Activated CD8-positive, alpha-beta memory T cell treated with anti-CD3 and anti-CD28 coated beads for 36 hours (primary cell): Measurements from ENCODE around the gene AP1AR. TPM values are rescaled to one million over a fixed set of nuclear protein-coding genes. Genes with fewer than 3 reads are reported as not detected.
"Not testable (repeated sequence)": the region's sequence is repeated elsewhere in the genome, so short reads cannot be mapped to it uniquely, and the experiment has no call there.

Experiments
- CTCF ChIA-PET: fragments of 350-600 bp; sonication (Branson Sonifier 250); formaldehyde crosslinking; loops from one replicate; lab custom pipeline; 2021; ENCODE audit warnings: antibody characterized with exemption; lab: Charles Lee
- POLR2A ChIA-PET: fragments of 350-600 bp; sonication (Branson Sonifier 250); formaldehyde crosslinking; loops from one replicate; lab custom pipeline; 2021; ENCODE audit warnings: antibody characterized with exemption; lab: Charles Lee
- total RNA-seq, 2 experiments: library from RNA; stranded (reverse); gene quantifications; one replicate each; pipeline ENCODE4 v1.2.3, GENCODE V29; 2021

Gene AP1AR
- total RNA-seq, 2 experiments from 2014 or later, result 21.7 to 24.5 TPM

DNA sequence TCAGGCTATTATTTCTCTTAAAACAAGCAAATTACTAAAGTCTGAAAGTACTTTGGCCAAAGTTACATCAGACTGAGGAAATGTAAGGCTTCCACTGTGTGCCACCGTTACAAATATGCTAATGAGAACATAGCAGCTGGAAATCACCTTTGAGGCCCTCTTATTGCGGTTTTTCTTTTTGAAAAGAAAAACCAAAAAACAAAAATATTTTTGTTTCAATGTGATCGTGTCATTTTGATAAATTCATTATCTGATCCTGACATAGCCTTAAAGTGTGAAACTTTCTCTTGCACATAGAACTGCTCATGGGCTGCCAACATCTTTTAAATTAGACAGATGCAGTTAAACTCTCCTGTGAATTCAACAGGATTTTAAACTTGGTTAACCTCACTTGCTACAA, 56.9 kb downstream of the AP1AR start:
- ChIA-PET POLR2A (interaction anchor here (4.6 kb wide), 1 partner anchor 14 kb away, joined by 37 read pairs; no protein-coding TSS in a partner anchor), CTCF (interaction anchor here (1.0 to 1.5 kb wide), 2 partner anchors 9 to 13 kb away, joined by 3 to 4 read pairs; no protein-coding TSS in a partner anchor)

DNA sequence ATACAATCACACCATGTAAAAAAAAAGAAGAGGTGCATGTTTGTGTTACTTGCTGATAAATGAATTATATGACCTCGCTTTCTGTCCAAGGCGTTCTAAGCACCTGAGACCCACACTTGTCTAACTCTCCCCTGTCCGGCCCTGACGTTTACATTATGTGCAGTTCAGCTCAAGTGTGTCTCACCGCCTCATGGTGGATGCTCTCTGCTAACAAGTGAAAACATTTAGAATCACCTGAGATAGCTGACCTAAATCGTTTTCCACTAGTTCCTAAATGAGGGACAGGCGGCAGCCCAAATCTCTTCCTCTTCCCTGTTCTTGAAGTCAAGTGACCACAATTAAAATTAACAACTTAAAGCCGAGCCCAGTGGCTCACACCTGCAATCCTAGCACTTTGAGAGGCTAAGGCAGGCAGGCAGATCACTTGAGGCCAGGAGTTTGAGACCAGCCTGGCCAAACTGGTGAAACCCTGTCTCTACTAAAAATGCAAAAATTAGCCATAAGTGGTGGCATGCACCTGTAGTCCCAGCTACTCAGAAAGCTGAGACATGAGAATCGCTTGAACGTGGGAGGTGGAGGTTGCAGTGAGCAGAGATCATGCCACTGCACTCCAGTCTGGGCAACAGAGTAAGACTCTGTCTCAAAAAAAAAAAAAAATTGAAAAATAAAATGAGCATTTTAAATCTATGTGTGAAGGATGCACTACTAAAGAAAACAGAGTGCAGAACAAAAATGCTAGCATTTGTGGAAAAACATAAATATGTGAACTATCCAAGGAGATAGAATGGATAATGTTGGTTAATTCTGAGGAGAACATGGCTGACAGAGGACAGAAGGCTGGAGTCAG, 58.0 kb downstream of the AP1AR start:
- ChIA-PET POLR2A (interaction anchor here (0.6 to 1.1 kb wide), 3 partner anchors 10 to 57 kb away, joined by 3 to 6 read pairs (median 4); no protein-coding TSS in a partner anchor), CTCF (interaction anchor here (1.0 kb wide), 1 partner anchor 230 kb away, joined by 3 read pairs; no protein-coding TSS in a partner anchor)

DNA sequence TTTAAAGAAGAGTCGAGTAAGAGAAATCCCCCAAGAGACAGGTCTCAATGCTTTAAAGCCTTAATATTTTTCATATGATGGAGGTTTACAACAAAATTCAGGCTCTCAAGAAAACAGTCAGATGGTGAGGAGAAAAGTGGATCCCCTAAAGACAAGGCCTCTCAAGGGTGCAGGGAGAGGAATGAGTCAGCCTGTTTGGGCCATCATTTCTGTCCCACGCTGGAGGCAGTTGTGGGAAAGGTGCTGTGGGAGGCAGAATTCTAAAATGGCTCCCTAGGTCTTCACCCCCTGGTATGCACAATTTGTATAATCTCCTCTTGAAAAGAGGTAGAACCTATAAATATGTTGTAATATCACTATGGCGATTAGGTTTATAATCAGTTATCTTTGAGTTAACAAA, 58.8 kb downstream of the AP1AR start:
- POLR2A ChIA-PET, result interaction anchor here (1.1 kb wide), 1 partner anchor 17 kb away, joined by 3 read pairs; no protein-coding TSS in a partner anchor
- CTCF ChIA-PET, result no interaction called here

- CTCF ChIA-PET, result no interaction called here
- POLR2A ChIA-PET, result interaction anchor here (0.5 to 1.0 kb wide), 2 partner anchors 11 to 24 kb away, joined by 3 to 4 read pairs; partner anchors contain the start of gene TIFA
Observed at GRCh38 chr4:112296949-112297880, 65.6 kb downstream of the AP1AR start, which contains the start of gene ALPK1. Gene ALPK1, plus strand, starts transcription at chr4:112297369.

- ChIA-PET POLR2A (no interaction called here), CTCF (interaction anchor here (1.2 kb wide), 1 partner anchor 23 kb away, joined by 3 read pairs; no protein-coding TSS in a partner anchor)
Observed at GRCh38 chr4:112299721-112300120, 68.1 kb downstream of the AP1AR start.

DNA sequence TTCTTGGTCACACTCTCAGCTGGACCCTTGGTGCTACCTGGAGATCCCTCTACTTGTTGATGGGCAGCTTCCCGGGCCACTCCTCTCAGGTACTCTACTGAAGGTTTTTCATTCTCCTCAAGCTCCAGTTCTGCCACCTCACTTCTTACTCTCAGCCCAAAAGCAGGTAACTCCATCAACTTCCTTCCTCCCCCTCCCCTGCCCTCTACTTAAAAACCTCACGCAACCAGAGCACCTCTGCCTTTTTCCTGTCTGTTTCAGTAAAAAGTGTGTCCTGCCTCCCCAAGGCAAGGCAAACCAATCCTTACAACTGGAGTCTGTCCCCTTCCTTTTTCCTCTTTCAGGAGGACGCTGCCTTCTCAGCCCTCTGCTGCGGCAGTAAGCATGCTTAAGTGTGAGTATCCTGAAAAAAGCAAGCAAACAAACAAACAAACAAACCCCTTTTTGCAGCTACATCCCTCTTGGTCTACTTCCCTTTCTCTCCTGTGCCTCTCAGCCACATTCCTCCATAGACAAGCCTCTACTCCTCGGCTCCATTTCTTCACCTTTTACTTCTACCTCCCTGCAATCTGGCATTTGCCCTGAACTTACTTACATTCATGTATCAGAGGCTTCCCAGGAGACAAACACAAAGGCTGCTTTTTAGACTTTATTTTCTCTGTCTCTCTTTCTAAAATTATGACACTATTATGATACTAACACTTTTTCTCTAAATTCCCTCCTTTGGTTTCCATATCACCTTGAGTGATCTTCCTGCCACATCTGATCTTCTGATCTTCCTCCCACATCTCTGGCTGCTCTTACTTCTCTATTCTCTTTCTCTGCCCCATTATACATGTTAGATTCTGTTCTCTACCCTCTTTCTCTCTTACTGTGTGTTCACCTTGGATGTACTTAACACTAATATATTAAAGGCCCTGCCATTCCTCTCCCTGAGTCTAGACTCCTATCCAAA, 71.0 kb downstream of the AP1AR start:
- POLR2A ChIA-PET, result no interaction called here
- CTCF ChIA-PET, result interaction anchor here (1.0 kb wide), 1 partner anchor 14 kb away, joined by 3 read pairs; no protein-coding TSS in a partner anchor

DNA sequence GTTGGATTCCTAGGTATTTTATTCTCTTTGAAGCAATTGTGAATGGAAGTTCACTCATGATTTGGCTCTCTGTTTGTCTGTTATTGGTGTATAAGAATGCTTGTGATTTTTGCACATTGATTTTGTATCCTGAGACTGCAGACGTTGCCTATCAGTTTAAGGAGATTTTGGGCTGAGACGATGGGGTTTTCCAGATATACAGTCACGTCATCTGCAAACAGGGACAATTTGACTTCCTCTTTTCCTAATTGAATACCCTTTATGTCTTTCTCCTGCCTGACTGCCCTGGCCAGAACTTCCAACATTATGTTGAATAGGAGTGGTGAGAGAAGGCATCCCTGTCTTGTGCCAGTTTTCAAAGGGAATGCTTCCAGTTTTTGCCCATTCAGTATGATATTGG, 73.9 kb downstream of the AP1AR start:
- CTCF ChIA-PET, POLR2A ChIA-PET: not testable (repeated sequence)

- POLR2A ChIA-PET, CTCF ChIA-PET: not testable (repeated sequence)
Observed at GRCh38 chr4:112309263-112309791, 77.7 kb downstream of the AP1AR start.

DNA sequence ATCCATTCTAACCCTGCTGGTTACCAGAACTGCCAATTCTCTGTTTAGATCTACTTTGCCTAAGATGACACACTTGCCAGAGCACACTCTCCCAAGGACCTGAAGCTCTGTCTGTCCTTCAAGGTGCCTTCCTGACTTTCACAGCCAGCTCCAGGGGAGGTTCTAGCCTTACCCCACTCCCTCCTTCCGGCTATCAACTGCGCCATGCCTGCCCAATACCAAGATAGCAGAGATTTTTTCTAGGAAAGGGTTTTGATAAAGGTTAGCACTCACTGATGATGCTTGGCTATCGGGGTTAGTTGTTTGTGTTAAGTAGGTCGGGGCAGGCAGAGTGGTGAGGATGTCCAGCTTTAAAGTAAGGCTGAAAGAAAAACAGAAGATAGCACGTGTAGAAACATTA, 79.9 kb downstream of the AP1AR start:
- POLR2A ChIA-PET, result interaction anchor here (0.9 kb wide), 1 partner anchor 80 kb away, joined by 4 read pairs; the partner anchor contains the start of gene AP1AR
- CTCF ChIA-PET, result no interaction called here

GRCh38 chr4:112312610-112313239, 81.1 kb downstream of the AP1AR start:
- CTCF ChIA-PET, result no interaction called here
- POLR2A ChIA-PET, result no interaction called here

DNA sequence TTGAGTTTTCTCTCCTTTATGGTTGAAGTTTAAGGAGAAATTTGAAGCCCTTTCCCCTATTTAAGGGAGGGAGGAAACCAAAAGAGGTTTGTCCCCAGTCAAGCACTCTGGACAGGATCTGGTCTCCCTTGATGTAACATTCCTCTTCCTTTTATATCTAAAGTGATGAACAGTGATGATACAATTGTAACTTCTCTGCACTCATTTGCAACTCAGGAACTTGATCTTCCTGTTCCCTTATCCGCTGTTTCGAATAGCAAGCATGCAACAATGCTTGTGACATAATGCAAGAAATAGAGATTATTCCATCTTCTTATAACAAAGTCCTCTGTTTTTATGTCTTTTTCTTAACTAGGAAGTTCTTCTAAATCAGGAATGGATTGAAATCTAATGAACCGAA, 83.9 kb downstream of the AP1AR start:
- POLR2A ChIA-PET, result no interaction called here
- CTCF ChIA-PET, result no interaction called here

DNA sequence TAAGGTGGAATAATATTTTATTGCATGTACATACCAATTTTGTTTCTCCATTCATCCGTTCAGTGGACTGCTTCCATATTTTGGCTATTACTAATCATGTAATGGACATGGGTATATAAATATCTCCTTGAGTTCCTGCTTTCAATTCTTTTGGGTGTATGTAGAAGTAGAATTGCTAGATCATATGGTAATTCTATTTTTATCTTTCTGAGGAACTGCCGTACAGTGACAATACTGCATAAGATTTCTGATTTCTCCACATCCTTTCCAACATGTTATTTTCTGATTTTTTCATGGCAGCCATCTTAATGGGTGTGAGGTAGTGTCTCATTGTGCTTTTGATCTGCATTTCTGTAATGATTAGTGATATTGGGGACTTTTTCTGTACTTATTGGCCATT, 84.8 kb downstream of the AP1AR start:
- ChIA-PET POLR2A (no interaction called here), CTCF (no interaction called here)

DNA sequence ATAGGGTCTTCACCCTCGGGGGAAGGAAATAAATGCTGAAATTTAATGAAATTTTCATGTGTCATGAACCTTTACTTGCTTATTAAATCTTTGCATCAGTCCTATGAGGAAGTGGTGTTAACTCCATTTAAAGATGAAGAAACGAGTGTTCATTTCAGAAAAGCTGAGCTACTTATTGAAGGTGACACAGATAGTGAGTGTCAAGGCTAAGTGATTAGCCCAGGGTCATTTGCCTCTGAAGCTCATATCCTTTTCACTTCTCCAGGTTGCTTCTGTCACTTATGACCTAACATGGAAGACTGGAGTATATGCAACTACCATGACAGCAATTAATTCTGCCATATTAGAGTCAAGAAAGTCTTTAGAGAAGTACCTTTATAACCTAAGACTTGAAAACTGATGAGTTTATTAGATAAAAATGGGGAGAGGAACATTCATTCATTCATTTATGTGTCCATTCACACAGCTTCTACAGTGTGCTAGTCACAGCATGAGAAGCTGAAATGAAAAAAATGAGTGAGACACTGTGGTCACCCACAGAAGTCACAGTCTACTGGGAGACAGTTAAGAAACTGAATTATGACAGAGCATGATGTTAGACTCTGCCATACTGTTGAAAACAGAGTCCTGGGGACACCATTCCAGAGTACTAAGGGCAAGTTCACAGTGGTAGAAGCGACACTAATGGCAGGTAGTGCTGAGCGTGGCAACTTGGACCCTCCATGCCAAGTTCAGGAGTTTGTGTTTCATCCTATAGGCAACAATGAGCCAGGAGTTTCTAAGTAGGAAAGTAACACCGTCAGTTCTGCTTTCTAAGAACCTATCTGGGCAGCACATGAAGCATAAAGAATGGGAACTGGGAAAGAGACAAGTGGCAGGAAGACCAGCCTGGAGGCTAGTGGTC, 86.9 kb downstream of the AP1AR start:
- POLR2A ChIA-PET, result no interaction called here
- CTCF ChIA-PET, result interaction anchor here (1.3 kb wide), 1 partner anchor 206 kb away, joined by 3 read pairs; no protein-coding TSS in a partner anchor
